NCI-H82 (cell line): ENCODE results near the gene MYDGF.
"Not testable (repeated sequence)": the region's sequence is repeated elsewhere in the genome, so short reads cannot be mapped to it uniquely, and the experiment has no call there.

Experiments used
- DNase-seq: peaks from one replicate; lab custom pipeline; 2025; lab: John Stamatoyannopoulos, UW

Gene MYDGF

DNA sequence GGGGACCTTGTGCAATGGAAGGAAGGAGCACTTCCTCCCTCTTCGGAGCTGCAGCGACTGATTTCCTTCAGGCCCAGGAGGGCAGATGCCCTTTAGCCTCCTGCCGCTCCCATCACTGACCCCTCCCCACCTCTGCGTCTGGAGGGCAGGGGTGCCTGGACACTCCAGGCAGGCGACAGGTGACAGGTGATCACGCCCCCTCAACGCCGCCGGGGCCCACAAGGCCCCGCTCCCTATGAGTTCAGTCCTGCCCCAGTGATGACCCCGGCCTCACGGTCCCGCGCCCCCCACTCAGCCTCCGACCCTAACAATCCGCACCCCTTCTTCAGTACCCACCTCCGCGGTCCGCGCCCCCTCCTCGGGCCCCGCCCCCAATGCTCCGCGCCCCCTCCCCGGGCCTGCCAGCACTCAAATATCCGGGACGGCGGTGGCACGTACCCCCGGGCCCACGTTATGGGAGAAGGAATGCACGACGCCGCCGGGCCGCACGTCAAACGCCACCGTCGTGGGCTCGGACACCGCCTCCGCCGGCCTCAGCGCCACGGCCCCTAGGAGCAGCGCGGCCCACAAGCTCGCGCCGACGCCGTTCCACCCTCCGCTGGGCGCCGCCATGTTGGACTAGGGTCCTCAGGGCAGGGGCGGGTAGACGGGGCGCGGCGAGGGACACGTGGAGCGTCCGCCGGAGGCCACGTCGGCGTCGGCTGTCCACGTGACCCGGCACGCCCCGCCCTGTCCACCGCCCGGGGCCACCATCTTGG lies at the start of gene MYDGF:
Gene MYDGF, minus strand, starts transcription at position 620 of the 758 bp plus-strand sequence. Its CDS starts 8 bp downstream, at position 612.
- peak; percentile 93 for DNase-seq

DNA sequence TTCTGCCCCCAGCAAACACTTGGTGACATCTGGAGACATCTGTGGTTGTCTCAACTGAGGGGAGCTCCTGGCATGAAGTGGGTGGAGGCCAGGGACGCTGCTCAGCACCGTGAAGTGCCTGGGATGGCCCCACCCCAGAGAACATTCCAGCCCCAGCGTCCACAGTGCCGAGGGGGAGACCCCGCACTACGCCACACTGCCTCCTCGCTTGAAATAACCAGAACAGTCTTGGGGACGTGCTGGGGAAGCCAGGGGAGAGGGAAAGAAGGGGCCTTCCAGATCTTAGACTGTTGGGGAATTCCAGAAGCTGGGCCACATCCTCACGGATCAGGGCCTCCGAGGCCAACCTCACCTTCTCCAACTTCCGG lies 49.3 kb upstream of the MYDGF start:
- DNase-seq, result no peak

DNA sequence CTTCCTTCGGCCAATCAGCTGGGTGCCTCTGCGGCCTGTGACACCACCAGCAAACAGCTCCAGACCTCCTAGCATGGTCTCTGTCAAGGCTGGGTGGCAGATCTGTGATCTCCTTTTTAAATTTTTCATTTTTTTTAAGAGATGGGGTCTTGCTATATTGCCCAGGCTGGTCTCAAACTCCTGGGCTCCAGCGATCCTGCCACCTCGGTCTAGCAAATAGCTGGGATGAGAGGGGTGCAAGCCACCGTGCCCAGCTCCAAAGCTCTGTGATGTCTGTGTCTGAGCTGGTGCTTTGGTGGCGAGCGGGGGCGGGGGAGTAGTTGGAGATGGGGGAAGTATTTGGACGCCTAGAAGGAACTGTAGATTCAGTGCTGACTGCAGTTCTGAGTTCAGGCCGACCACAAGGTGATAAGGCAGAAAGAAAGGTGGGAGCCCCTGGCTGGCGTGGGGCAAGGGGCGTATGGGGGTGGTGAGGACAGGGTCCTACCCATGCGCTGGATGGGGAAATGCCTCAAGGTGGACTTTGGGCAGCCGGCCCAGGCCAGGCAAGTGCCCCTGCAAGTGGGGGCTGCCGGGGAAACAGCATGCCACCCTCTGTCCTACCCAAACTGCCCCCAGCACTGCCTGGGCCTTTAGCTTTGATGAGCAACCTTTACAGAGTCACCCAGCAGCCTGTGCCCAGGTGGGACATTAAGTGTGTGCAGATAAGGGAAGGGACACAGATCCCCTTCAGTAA lies 48.0 kb upstream of the MYDGF start:
- no peak for DNase-seq

DNA sequence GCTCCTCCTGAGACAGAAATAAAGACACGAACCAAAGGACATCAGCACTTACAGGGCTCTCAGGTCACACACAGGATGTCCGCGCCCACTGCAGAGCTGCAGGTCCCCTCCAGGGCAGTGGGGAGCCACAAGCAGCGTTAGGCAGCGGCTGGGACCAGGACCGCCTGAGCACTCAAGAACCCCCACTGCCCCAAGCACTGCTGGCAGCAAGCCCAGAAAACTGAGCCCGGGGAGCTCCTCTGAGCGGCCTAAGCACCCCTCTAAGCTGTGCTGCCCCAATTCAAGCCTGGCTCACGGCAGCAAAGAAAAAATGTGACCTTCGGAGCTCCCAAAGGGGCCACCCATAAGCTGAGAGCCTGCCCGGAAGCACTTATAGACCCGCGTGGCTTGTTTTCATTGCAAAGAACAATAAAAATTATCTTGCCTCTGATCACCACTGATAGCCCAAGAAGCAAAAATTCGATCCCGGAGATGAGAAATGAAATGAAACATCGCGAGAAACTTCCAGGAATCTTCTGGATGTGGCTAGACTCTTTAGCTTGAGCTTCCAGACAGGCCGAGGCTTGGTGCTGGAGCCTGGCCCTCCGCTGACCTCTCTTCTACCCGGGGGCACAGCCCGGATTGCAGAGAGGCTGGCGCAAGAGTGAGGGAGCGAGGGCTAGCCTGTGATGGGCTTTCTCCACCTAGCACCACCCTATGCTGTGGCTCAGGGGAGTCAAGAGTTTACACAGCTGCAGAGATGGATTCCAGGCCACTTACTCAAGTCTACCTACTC lies 47.2 kb upstream of the MYDGF start:
- DNase-seq, result no peak

DNA sequence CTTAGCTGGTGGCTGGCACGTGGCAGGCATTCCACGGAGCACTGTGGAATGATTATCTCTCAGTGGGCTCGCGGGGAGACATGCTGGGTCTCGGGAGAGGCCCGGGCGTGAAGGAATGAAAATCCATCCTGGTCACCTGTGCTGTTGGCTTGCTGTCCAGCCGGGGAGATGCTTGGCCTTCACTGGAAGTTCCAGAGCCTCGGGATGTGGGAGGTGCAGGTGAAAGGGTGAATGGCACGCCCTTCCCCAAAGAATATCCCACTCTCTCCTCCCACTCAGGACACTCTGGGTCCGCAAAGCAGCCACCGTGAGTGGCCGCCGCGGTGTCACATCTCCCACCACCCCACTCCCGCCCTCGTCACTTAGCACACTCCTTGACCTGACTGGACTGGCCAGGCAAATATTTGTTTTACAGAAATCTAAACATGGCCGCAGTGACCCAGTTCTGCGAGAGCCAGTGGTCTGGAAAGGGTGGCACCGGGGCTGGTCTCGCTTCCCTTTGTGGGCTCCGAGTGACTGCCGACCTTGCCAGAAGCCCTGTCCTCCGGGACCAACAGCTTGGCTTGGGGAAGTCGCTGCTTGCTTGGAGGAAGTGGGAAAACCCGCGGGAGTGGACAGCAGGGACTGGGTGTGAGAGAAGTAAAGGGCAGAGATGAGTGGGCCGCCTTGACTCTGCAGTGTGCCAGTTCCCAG lies 45.5 kb upstream of the MYDGF start:
- DNase-seq, result no peak

DNA sequence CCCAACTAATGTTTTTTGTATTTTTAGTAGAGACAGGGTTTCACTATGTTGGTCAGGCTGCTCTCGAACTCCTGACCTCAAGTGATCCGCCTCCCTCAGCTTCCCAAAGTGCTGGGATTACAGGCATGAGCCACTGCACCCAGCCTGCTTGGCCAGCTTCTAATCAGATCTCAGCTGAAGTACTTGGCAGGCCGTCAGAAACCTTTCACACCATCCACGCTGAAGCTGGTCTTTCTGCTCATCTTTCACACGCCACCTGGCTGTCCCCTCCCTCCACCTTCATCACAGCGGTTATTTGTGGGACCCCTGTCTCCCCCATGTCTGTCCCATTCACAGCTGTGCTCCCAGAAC lies 45.0 kb upstream of the MYDGF start:
- not testable (repeated sequence) for DNase-seq

DNA sequence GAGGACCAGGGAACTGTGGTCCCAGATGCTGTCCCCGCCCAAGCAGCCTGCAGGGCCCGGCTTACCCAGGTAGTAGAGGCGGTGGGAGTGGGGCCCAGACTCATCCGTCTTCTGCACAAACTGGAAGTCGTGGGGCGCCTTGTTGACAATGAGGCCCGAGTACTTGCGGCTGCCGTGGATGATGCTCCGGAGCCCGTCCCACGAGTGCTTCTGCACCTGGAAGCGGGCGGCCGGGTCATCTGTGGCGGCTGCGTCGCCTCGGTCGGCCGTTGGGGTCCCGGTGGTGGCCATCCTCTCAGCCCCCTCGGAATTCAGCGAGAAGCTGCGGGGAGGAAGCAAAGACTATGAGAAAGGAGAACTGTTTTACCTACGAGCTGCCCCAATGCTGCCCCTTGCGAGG lies 43.9 kb upstream of the MYDGF start:
- no peak for DNase-seq

DNA sequence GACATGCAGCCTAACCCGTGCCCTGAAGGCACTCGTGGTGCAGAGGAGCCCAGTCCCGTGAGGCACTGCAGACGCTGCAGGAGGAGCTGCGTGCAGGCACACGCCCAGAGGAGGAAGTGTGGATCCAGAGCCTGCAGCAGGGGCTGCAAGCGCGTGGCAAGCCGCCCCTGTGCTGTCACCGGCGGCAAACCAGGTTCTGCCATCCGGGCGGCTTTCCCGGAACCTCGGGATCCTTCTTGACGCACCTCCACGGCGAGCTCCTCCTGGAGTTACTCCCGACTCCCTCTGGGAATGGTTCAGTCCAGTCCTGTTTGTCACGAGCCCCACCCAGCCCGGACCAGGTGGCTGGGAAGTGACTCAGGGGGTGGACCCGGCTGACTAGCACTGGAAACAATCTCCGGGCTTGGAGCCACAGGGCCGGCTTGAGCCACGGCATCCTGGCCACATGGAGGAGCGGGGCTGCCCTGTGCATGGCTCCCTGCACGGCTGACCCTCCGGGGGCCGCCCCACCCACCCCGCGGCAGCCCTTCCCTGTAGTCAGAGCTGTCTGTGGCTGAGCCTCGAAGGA lies 43.3 kb upstream of the MYDGF start:
- no peak for DNase-seq

DNA sequence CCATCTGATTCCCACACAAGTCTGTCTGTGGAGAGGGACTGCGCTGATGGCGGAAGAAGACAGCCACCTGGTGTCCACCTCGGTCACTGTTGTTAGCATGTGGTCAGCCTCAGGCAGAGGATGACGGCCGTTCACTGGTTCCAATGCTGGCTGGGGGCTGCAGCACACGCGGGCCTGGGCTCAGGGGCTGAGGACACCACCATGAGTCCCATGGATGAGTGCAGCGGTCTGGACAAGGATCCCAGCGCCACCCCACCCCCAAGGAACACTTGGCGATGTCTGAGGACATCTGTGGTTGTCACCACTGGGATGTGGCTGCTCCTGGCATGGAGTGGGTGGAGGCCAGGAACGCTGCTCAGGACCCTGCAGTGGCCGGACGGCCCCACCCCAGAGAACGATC lies 42.6 kb upstream of the MYDGF start:
- no peak for DNase-seq

DNA sequence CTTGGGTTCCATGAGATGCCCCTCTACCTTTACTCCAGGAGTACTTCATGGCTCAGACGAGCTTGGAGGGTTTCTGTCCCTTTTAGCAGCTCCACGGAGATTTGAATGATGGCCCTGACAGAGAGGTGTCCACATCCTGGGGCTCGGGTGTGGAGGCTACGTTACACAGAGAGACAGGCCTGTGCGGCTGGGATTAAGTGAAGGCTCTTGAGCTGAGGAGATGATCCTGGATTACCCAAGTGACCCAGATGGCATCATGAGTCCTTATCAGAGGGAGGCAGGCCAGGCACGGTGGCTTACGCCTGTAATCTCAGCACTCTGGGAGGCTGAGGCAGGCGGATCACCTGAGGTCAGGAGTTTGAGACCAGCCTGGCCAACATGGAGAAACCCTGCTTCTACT lies 41.1 kb upstream of the MYDGF start:
- DNase-seq, result peak; percentile 90

DNA sequence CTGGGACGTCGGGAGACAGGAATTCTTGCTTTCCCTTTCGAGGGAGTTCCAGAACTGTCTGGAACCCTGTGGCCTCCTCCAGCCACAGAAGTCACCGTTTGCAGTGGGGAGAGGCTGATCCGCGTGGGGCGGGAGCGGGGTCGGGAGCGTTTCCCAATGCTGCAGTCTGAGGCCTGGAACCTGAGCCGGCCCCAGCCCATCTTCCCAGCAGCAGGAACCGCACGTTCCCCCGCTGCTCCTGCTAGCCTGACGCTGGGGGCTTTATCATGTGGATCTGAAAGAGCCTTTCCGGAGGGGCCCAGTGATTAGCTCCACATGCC lies 40.1 kb upstream of the MYDGF start:
- no peak for DNase-seq

DNA sequence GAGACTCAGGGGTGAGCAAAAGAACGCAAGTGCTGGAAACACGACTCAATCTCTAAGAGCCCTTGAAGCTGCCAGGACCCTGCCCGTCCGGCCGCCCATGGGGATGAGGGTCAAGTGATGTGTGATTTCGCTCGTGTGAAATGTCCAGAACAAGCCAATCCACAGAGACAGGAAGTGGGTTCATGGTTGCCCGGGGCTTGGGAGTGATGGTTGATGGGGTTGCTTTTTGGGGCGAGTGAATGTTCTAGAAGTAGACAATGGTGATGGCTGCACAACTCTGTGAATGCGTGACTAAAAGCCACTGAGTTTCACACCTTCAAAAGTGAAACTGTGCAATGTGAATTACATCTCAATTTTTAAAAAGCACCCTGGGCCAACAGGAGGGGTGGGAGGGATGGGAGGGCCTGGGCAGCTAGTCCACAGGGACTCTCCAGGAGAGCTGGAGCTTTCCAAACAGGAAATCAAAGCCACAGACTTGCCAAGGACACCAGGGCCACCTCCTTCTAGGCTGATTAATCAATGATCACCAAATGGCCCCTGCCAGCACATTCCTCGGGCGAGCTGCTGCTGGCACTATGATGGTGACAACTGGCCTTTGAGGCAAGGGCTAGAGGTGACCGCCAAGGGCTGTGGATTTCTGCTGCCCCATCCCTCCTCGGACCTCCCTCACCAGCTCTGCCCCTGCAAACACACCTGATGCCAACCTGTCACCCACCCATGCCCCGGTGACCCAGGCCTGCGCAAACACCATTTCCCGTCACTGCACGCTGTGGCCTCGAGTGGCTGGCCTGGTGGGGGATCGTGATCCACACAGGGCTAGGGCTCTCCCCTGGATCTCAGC lies 39.5 kb upstream of the MYDGF start:
- no peak for DNase-seq

DNA sequence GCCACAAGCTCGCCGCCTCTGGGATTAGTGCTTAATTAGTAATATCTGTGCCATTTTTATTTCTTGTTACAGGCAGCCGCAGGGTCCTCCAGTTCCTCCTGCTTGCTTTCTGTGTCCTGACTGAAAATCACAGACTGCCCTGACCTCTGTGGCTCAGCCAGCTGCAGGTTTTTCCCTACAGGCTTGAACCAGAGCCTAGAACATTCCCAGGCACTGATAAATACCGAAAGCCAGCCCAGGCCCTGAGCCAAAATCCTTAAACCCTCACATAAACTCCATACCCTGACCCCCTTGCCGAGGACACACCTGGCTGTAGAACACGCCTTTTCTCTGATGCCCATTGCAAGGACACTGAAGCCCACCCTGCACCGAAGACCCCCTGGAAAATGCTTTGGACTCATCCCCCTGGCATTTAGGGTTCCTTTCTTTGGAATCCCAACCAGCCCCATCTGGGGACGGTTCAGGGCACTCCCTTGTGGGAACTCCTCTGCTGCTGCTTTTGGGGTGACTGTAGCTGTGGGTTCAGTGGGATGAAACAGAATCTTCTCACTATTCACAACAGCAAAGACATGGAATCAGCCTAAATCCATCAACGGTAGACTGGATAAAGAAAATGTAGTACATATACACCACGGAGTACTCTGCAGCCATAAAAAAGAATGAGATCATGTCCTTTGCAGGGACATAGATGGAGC lies 38.0 kb upstream of the MYDGF start:
- no peak for DNase-seq

DNA sequence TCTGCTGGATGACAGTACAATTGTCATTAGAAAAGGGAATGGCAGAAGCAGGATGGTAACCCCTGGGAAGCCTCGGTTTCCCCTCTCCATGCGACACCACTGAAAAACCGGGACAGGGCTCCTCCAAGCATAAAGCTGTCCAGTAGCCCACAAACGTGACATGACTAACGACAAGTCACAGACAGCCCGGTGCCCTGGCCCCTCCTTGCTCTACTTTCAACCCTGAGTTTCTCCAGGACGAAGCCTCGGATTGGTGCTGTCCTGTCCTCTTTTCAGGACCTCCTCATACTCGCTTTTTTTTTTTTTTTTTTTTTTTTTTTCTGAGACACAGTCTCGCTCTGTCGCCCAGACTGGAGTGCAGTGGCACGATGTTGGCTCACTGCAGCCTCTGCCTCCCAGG lies 37.2 kb upstream of the MYDGF start:
- no peak for DNase-seq

DNA sequence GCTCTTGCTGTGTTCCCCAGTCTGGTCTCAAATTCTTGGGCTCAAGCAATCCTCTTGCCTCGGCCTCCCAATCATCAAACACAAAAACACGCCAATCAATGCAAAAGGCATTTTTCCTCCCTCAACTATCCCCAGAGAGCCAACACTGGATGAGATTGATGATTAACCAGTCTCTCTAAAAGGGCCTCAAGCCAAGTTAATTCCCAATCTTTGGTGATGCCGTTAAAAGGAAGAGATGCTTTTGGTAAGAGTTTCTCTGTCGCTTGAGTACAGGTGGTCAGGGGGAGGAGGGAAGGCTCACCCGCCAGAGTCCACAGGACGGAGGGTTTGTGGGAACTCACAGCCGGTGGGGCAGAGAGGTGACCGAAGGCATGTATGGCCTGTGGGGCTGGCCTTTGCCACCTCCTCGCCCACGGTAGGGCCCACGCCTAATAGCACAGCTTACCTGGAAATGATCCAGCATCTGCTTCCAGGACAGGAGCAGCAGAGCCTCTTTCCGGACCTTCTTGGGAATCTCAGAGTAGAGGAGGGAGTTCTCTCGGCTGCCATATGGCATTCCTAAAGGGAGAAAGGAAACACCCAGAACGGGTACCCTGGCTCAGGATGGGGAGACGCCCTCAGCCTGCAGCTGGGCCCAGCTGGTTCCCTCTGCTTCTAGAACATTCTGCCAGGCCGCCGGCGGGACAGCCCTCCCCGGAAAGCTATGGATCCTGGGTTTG lies 35.4 kb upstream of the MYDGF start:
- DNase-seq, result no peak

DNA sequence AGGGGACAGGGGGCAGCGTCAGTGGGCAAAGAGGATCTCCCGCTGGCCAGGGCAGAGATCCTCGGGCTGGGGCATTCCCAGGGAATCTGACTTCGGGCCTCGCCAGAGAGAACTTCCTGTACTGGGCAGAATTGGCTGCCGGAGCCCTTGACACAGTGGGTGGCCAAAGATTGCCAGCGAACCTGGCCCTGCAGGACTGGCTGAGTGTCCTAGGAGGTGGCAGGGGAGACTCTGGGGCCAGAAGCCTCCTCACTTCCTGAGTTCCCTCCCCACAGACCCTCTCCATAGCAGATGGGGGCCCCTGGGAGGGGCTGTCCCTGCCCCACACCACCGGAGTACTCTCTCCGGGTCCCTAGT lies 34.2 kb upstream of the MYDGF start:
- DNase-seq, result no peak

DNA sequence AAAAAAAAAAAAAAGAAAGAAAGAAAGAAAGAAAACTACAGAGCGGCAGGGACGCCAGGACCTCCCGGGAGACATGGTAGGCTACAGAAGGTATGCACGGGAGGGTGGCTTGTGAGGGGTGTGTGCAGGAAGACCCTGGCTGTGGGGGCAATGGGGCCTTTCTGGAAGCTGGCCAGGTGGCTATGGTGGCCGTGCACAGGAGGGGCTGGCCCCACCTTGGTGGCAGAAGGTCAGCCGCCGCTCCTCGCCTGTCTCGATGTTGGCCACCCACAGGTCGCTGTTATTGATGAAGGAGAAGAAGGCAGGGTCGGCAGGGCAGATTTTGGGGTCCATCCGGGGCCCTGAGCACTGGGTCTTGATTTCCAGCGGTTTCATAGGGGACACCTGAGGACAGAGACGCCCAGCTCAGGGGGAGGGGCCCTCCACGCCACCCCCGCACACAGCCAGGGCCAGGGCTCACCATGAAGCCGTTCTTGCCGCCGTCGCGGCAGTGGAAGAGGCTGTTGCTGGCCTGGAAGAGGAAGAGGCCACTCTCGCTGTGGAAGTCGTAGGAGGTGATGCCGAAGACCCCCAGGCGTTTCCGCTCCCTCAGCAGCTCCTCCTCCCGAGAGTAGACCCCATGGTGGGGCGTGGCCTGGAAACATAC lies 33.7 kb upstream of the MYDGF start:
- no peak for DNase-seq

DNA sequence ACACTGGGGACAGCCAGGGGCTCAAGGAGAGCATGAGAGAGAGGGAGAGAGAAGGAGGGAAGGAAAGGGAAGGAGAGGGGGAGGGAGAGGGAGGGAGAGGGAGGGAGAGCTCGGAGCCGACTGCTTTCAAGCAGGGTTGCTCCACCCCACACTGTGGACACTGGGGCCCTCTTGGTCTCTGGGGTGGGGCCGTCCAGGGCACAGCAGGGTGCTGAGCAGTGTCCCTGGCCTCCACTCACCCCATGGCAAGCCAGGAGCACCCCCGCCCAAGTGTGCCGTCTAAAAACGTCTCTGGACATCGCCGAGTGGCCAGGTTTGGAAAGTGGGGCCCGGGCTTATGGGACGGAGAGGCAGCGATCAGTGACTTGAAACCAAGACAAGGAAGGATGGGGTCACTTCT lies 32.6 kb upstream of the MYDGF start:
- no peak for DNase-seq

DNA sequence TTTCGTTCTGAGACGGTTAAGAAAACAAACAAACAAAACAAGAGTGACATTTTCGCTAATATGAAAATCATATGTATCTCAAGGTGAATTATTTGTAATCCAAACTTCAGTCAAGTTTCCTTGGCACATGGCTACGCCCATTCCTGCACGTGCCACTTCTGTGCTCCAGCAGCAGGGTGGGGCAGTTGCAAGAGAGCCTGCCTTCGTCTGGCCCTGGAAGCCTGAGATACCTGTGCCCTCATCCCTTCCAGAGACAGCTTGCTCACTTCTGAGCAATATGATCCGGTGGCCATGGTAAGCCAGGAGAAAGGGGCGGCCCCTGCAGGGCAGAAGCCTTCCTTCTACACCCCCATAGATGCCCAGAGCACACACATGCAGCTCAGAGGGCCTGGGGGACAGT lies 31.4 kb upstream of the MYDGF start:
- DNase-seq, result no peak

DNA sequence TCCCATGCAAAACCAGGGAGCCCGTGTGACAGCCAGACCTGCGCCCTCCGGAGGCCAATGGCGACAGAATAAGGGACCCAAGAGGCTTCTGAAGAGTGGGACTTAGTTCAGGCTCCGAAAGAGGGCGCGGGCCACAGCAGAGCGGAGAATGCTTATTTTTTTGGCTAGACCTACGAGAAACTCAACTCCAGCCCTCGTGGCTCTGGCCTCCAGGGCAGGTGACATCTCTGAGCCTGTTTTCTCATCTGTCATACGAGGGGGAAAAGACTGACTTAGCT lies 30.5 kb upstream of the MYDGF start:
- DNase-seq, result no peak
